A549 (cell line): Measurements from ENCODE around the gene MARCKSL1.

Experiments
- MAFK ChIP-seq: fragments of 450-650 bp; IDR thresholded peaks from 2 replicates; pipeline ENCODE4 v1.6.1; 2014; ENCODE audit not compliant: partially characterized antibody
- RNF2 ChIP-seq: fragments of 200-600 bp; sonication (generic); IDR thresholded peaks from 2 replicates; pipeline ENCODE4 v1.6.1; 2016; ENCODE audit warnings: low read depth, mild to moderate bottlenecking, antibody characterized with exemption, moderate library complexity, borderline replicate concordance

GRCh38 chr1:32316903-32317277, 19.1 kb downstream of the MARCKSL1 start:
- TF ChIP-seq RNF2 (no peak), MAFK (no peak)
